Activated CD8-positive, alpha-beta T cell treated with anti-CD3 and anti-CD28 coated beads for 36 hours (primary cell): Measurements from ENCODE around the gene TIMM21. TPM values are rescaled to one million over a fixed set of nuclear protein-coding genes. Genes with fewer than 3 reads are reported as not detected.

Experiments used
- ATAC-seq: fragments of 200-7000 bp; cut with Tn5 transposase; one replicate; pipeline ENCODE4 v1.10.0; 2021; ENCODE audit warnings: mild to moderate bottlenecking, moderate library complexity
- CTCF ChIA-PET: fragments of 350-600 bp; sonication (Branson Sonifier 250); formaldehyde crosslinking; loops from one replicate; lab custom pipeline; 2021; ENCODE audit warnings: antibody characterized with exemption; lab: Charles Lee
- POLR2A ChIA-PET: fragments of 350-600 bp; sonication (Branson Sonifier 250); formaldehyde crosslinking; loops from one replicate; lab custom pipeline; 2021; ENCODE audit warnings: antibody characterized with exemption; lab: Charles Lee
- DNase-seq: peaks from one replicate; pipeline ENCODE4 v3.0.0-alpha.2; 2020
- H3K27ac Mint-ChIP-seq: one replicate; pipeline ENCODE4 v1.8.0; 2021; ENCODE audit warnings: mild to moderate bottlenecking, mixed read lengths
- H3K27me3 Mint-ChIP-seq: one replicate; pipeline ENCODE4 v1.8.0; 2021; ENCODE audit warnings: mixed read lengths
- H3K36me3 Mint-ChIP-seq: one replicate; pipeline ENCODE4 v1.8.0; 2021; ENCODE audit warnings: low read depth, mixed read lengths
- H3K4me1 Mint-ChIP-seq: one replicate; pipeline ENCODE4 v1.8.0; 2021; ENCODE audit warnings: low read depth, mixed read lengths
- H3K4me3 Mint-ChIP-seq: one replicate; pipeline ENCODE4 v1.8.0; 2021; ENCODE audit warnings: mild to moderate bottlenecking, moderate library complexity, mixed read lengths
- H3K9me3 Mint-ChIP-seq: one replicate; pipeline ENCODE4 v1.8.0; 2021; ENCODE audit warnings: mixed read lengths
- CTCF ChIP-seq: fragments of 200-600 bp; IDR thresholded peaks from one replicate; pipeline ENCODE4 v1.8.0; 2022; ENCODE audit warnings: antibody characterized with exemption, mild to moderate bottlenecking
- intact Hi-C: fragments of 100-400 bp; cut with micrococcal nuclease; formaldehyde crosslinking; loops from one replicate; pipeline ENCODE4 v1.10.0; 2022
- total RNA-seq, 2 experiments: library from RNA; stranded (reverse); gene quantifications; one replicate each; pipeline ENCODE4 v1.2.3, GENCODE V29; 2021

Gene TIMM21
- 10 to 100 TPM; 70.2 to 71.2 TPM for total RNA-seq

- H3K27me3 Mint-ChIP-seq = peaks cover 2% of the 10 kb centered on the region
- CTCF ChIA-PET = no interaction called here
- peak within 1 kb of the TSS; percentile 98 for H3K4me3 Mint-ChIP-seq
- H3K4me1 Mint-ChIP-seq = peaks cover 43% of the 10 kb centered on the region
- POLR2A ChIA-PET = interaction anchor here (1.0 to 1.5 kb wide), 2 partner anchors 8 to 12 kb away, joined by 3 to 4 read pairs; no protein-coding TSS in a partner anchor
- peak within 1 kb of the TSS; percentile 99 for H3K27ac Mint-ChIP-seq
- DNase-seq (peak; percentile 99), ATAC-seq (peak; percentile 87)
- intact Hi-C loops = loop anchor here (5.0 kb wide), 2 partner anchors 81 to 349 kb away; partner anchors contain the start of gene CNDP2
- H3K36me3 Mint-ChIP-seq = peaks cover 38% of the 10 kb centered on the region
- no peak for TF ChIP-seq CTCF
- no peaks in the 10 kb centered on the region for H3K9me3 Mint-ChIP-seq
Observed at GRCh38 chr18:74147779-74148542, at the start of gene TIMM21, which contains the start of gene FBXO15. Gene TIMM21 (plus strand): TSS chr18:74148523. CDS start chr18:74148809, 286 bp downstream. Gene FBXO15 (minus strand): TSS chr18:74147834. CDS start chr18:74147785, 49 bp downstream.

GRCh38 chr18:74108460-74108859, 39.9 kb upstream of the TIMM21 start:
- no peak for TF ChIP-seq CTCF
- no peak for ATAC-seq
- ChIA-PET CTCF (interaction anchor here (2.1 kb wide), 1 partner anchor 9 kb away, joined by 12 read pairs; no protein-coding TSS in a partner anchor), POLR2A (no interaction called here)
- Mint-ChIP-seq H3K27ac (peak overlapping the region; percentile 36), H3K36me3 (peaks cover 16% of the 10 kb centered on the region), H3K4me1 (peaks cover 16% of the 10 kb centered on the region), H3K9me3 (peaks cover 15% of the 10 kb centered on the region), H3K4me3 (no peak overlapping the region), H3K27me3 (no peaks in the 10 kb centered on the region)
- DNase-seq = no peak
- intact Hi-C loops = no loop called here

GRCh38 chr18:74110149-74110548, 38.2 kb upstream of the TIMM21 start:
- Mint-ChIP-seq H3K9me3 (peaks cover 15% of the 10 kb centered on the region), H3K4me1 (peaks cover 20% of the 10 kb centered on the region), H3K4me3 (no peak overlapping the region), H3K27ac (no peak overlapping the region), H3K27me3 (no peaks in the 10 kb centered on the region), H3K36me3 (peaks cover 16% of the 10 kb centered on the region)
- ATAC-seq = no peak
- DNase-seq = no peak
- ChIA-PET POLR2A (no interaction called here), CTCF (interaction anchor here (1.1 kb wide), 1 partner anchor 28 kb away, joined by 4 read pairs; no protein-coding TSS in a partner anchor)
- TF ChIP-seq CTCF = no peak
- intact Hi-C loops = no loop called here

- Mint-ChIP-seq H3K27me3 (no peaks in the 10 kb centered on the region), H3K4me3 (no peak overlapping the region), H3K9me3 (peaks cover 15% of the 10 kb centered on the region), H3K27ac (no peak overlapping the region), H3K4me1 (peaks cover 20% of the 10 kb centered on the region), H3K36me3 (peaks cover 16% of the 10 kb centered on the region)
- ATAC-seq (no peak), DNase-seq (no peak)
- ChIA-PET POLR2A (no interaction called here), CTCF (interaction anchor here (1.5 to 2.2 kb wide), 2 partner anchors 48 to 69 kb away, joined by 3 to 6 read pairs; no protein-coding TSS in a partner anchor)
- no peak for TF ChIP-seq CTCF
- intact Hi-C loops = no loop called here
Observed at GRCh38 chr18:74110976-74111375, 37.3 kb upstream of the TIMM21 start.

GRCh38 chr18:74113711-74114110, 34.6 kb upstream of the TIMM21 start:
- CTCF ChIA-PET = interaction anchor here (1.2 to 4.7 kb wide), 5 partner anchors 19 to 74 kb away, joined by 3 to 28 read pairs (median 3); no protein-coding TSS in a partner anchor
- ATAC-seq = peak; percentile 47
- Mint-ChIP-seq H3K27me3 (no peaks in the 10 kb centered on the region), H3K27ac (no peak overlapping the region), H3K4me1 (peaks cover 9% of the 10 kb centered on the region), H3K36me3 (peaks cover 9% of the 10 kb centered on the region), H3K9me3 (peaks cover 8% of the 10 kb centered on the region), H3K4me3 (no peak overlapping the region)
- no peak for DNase-seq
- TF ChIP-seq CTCF = no peak
- intact Hi-C loops = no loop called here
- POLR2A ChIA-PET = interaction anchor here (1.0 kb wide), 2 partner anchors 13 to 484 kb away, joined by 3 to 4 read pairs; partner anchors contain the start of gene ZNF407
